Endothelial cell of umbilical vein (primary cell): ENCODE measurements around the gene OSBPL6. TPM values are rescaled to one million over a fixed set of nuclear protein-coding genes. Genes with fewer than 3 reads are reported as not detected.

ENCODE experiments used
- BruUV-seq: library from RNA; stranded (reverse); fragments of 400-500 nt; replicated peaks from 2 replicates; lab custom pipeline; 2021; lab: Mats Ljungman, UMichigan
- CTCF ChIA-PET: fragments of 300-600, 350-600 bp; sonication (Branson Sonifier 250); formaldehyde crosslinking; loops from one replicate; lab custom pipeline; 2021; ENCODE audit warnings: antibody characterized with exemption, inconsistent platforms; lab: Charles Lee
- POLR2A ChIA-PET: fragments of 300-600, 350-600 bp; sonication (Branson Sonifier 250); formaldehyde crosslinking; loops from one replicate; lab custom pipeline; 2021; ENCODE audit warnings: antibody characterized with exemption, inconsistent platforms; lab: Charles Lee
- DNase-seq: peaks from one replicate; pipeline ENCODE4 v3.0.0-alpha.2; 2011; ENCODE audit warnings: low read depth, low spot score
- FAIRE-seq: peaks from 2 replicates; lab custom pipeline; 2011; peaks lifted over from hg19 to GRCh38; lab: Jason Lieb, UNC
- H2AFZ ChIP-seq: 2 replicates; pipeline ENCODE4 v1.6.0; 2012; ENCODE audit warnings: low read depth, low read length, control low read depth, inconsistent platforms
- H3K27ac ChIP-seq: 2 replicates; pipeline ENCODE4 v1.5.1; 2011; ENCODE audit warnings: low read depth, mild to moderate bottlenecking, control low read depth, low read length, moderate library complexity; ENCODE audit not compliant: insufficient read depth
- H3K27me3 ChIP-seq, 2 experiments: 2 replicates each; pipeline versions ENCODE4 v1.6.0 to v1.6.1; 2011; ENCODE audit warnings: low read length in 2 of 2, mixed read lengths in 1 of 2; ENCODE audit not compliant: control insufficient read depth in 2 of 2, insufficient read depth in 2 of 2
- H3K36me3 ChIP-seq, 2 experiments: 2 replicates in 1 of 2; 3 replicates in 1 of 2; pipeline ENCODE4 v1.5.1; 2011; ENCODE audit warnings: low read length in 2 of 2, mild to moderate bottlenecking in 1 of 2, moderate library complexity in 1 of 2; ENCODE audit not compliant: control insufficient read depth in 2 of 2, insufficient read depth in 2 of 2; ENCODE audit errors: extremely low read depth in 1 of 2
- H3K4me1 ChIP-seq: 3 replicates; pipeline ENCODE4 v1.5.1; 2011; ENCODE audit warnings: mild to moderate bottlenecking, low read length; ENCODE audit not compliant: control insufficient read depth, insufficient read depth; ENCODE audit errors: extremely low read depth
- H3K4me2 ChIP-seq: 2 replicates; pipeline ENCODE4 v1.6.1; 2011; ENCODE audit warnings: low read length, control low read depth, mixed read lengths; ENCODE audit not compliant: insufficient read depth
- H3K4me3 ChIP-seq, 3 experiments: fragments of 200-600 bp in 1 of 3; sonication (generic), shearing (Covaris generic) in 1 of 3; replicated peaks in 1 of 3; 2 replicates each; pipeline ENCODE4 v1.5.1; 2011 to 2016; ENCODE audit warnings: control low read depth in 3 of 3, low read length in 3 of 3, mild to moderate bottlenecking in 2 of 3, inconsistent platforms in 1 of 3, low read depth in 1 of 3, moderate library complexity in 1 of 3; ENCODE audit not compliant: insufficient read depth in 1 of 3
- H3K79me2 ChIP-seq: 2 replicates; pipeline ENCODE4 v1.6.0; 2012; ENCODE audit warnings: low read length, inconsistent platforms; ENCODE audit not compliant: control insufficient read depth, insufficient read depth
- H3K9ac ChIP-seq: replicated peaks from 2 replicates; pipeline ENCODE3; 2011; ENCODE audit warnings: low read length, control low read depth; ENCODE audit not compliant: insufficient read depth; ENCODE audit errors: extremely low read depth
- H3K9me1 ChIP-seq: replicated peaks from 3 replicates; pipeline ENCODE4 v1.6.0; 2011; ENCODE audit warnings: mild to moderate bottlenecking, low read length; ENCODE audit not compliant: control insufficient read depth, insufficient read depth; ENCODE audit errors: extremely low read depth
- H3K9me3 ChIP-seq: replicated peaks from 2 replicates; pipeline ENCODE4 v1.5.1; 2012; ENCODE audit warnings: low read length, inconsistent platforms; ENCODE audit not compliant: control insufficient read depth, insufficient read depth
- H4K20me1 ChIP-seq: replicated peaks from 2 replicates; pipeline ENCODE3; 2011; ENCODE audit warnings: mild to moderate bottlenecking, low read length; ENCODE audit not compliant: control insufficient read depth, insufficient read depth; ENCODE audit errors: extremely low read depth
- EZH2 ChIP-seq: IDR thresholded peaks from 2 replicates; pipeline ENCODE4 v1.6.1; 2012; ENCODE audit warnings: borderline replicate concordance, low read depth, mild to moderate bottlenecking, moderate library complexity, low read length, inconsistent platforms; ENCODE audit not compliant: severe bottlenecking
- FOS ChIP-seq: IDR thresholded peaks from 2 replicates; pipeline ENCODE4 v1.6.1; 2011; ENCODE audit warnings: mild to moderate bottlenecking, low read length, moderate library complexity, borderline replicate concordance; ENCODE audit not compliant: insufficient read depth
- GATA2 ChIP-seq: IDR thresholded peaks from 2 replicates; pipeline ENCODE4 v1.7.0; 2011; ENCODE audit warnings: low read depth, mild to moderate bottlenecking, moderate library complexity, mixed read lengths, low read length; ENCODE audit not compliant: insufficient read length, insufficient read depth
- JUN ChIP-seq: IDR thresholded peaks from 2 replicates; pipeline ENCODE4 v1.6.1; 2011; ENCODE audit warnings: borderline replicate concordance, low read depth; ENCODE audit not compliant: insufficient read length, insufficient read depth
- MYC ChIP-seq: IDR thresholded peaks from one replicate; pipeline ENCODE4 v1.6.1; 2011; ENCODE audit warnings: mild to moderate bottlenecking, low read depth, low read length
- POLR2A ChIP-seq: IDR thresholded peaks from 2 replicates; pipeline ENCODE4 v1.6.1; 2012; ENCODE audit warnings: low read depth, mild to moderate bottlenecking, control low read depth, low read length
- POLR2AphosphoS5 ChIP-seq: IDR thresholded peaks from 2 replicates; pipeline ENCODE4 v1.6.1; 2012; ENCODE audit warnings: low read depth, mild to moderate bottlenecking, control low read depth, low read length, moderate library complexity; ENCODE audit not compliant: insufficient read depth
- dilution Hi-C: fragments of 300-500 bp; cut with MboI; formaldehyde crosslinking; loops from one replicate; pipeline ENCODE4 v1.15.0; 2019; ENCODE audit warnings: low sequenced_read_pairs; ENCODE audit not compliant: extremely low pct_ligation_motif_present
- intact Hi-C: fragments of 100-400 bp; cut with micrococcal nuclease; formaldehyde crosslinking; loops from one replicate; pipeline ENCODE4 v1.10.0; 2022
- polyA plus RNA-seq, 4 experiments: library from polyadenylated mRNA; depleted of rRNA in 3 of 4; stranded (reverse) in 3 of 4; unstranded in 1 of 4; fragments of >200 nt; gene quantifications; 2 replicates each; pipeline versions ENCODE4 v1.2.1 to v1.2.3, GENCODE V29; 2011 to 2012; ENCODE audit warnings: missing spikeins in 1 of 4
- total RNA-seq: library from RNA; stranded (reverse); gene quantifications from 2 replicates; pipeline ENCODE4 v1.2.3, GENCODE V29; 2021
- TF ChIP-seq, protein P1 (sequence below): IDR thresholded peaks from 2 replicates; pipeline ENCODE4 v1.6.1; 2011; ENCODE audit not compliant: insufficient read depth, insufficient read length
- TF ChIP-seq, protein P2 (sequence below), 2 donors: IDR thresholded peaks; 1 replicate in 1 of 2; 2 replicates in 1 of 2; pipeline ENCODE4 v1.5.1; 2011; ENCODE audit warnings: low read length in 2 of 2, mild to moderate bottlenecking in 2 of 2, moderate library complexity in 2 of 2, control low read depth in 1 of 2, inconsistent platforms in 1 of 2, low read depth in 1 of 2; ENCODE audit not compliant: insufficient read depth in 1 of 2; ENCODE audit errors: extremely low read depth in 1 of 2

The OSBPL6 gene
- total and polyA plus RNA-seq, 2 donors (not counting 3 experiments of a cell fraction or from before 2014, with no cell fraction given) = 1.5 to 2.3 TPM

DNA sequence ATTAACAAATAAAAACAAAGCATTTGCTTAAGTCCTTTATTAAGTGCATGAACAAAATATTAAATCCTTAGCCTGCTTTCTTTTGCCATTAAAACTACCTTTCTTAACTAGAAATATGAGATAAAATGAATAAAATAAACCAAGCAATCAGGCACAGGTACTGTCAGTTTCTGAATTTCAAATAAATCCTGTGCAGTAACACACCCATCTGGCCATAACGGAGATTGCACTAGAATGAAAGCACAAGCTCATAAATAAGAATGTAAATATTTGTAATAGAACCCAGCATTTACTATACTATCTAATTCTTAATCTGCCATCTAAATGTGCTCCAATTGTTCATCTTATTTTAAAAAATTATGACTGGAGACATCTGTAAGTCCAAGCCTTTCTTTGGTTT is 224.8 kb downstream of the OSBPL6 start:
- TF ChIP-seq, protein P1, sequence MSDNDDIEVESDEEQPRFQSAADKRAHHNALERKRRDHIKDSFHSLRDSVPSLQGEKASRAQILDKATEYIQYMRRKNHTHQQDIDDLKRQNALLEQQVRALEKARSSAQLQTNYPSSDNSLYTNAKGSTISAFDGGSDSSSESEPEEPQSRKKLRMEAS = no peak
- TF ChIP-seq, protein P2, sequence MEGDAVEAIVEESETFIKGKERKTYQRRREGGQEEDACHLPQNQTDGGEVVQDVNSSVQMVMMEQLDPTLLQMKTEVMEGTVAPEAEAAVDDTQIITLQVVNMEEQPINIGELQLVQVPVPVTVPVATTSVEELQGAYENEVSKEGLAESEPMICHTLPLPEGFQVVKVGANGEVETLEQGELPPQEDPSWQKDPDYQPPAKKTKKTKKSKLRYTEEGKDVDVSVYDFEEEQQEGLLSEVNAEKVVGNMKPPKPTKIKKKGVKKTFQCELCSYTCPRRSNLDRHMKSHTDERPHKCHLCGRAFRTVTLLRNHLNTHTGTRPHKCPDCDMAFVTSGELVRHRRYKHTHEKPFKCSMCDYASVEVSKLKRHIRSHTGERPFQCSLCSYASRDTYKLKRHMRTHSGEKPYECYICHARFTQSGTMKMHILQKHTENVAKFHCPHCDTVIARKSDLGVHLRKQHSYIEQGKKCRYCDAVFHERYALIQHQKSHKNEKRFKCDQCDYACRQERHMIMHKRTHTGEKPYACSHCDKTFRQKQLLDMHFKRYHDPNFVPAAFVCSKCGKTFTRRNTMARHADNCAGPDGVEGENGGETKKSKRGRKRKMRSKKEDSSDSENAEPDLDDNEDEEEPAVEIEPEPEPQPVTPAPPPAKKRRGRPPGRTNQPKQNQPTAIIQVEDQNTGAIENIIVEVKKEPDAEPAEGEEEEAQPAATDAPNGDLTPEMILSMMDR (IDR thresholded peaks at IDR 0.05; ENCODE audit: extremely low read depth in 1 of 2, insufficient read depth in 1 of 2, low read depth in 1 of 2, low read length in 2 of 2) = peak in 1 of 2 donors; percentile 10
- no peak for FAIRE-seq
- intact Hi-C loops (no loop called here), dilution Hi-C loops (no loop called here)
- H3K36me3 ChIP-seq = peaks cover 0 to 2% of the 10 kb centered on the region in 2 experiments
- H3K4me1 ChIP-seq = peaks cover 8% of the 10 kb centered on the region
- no peak overlapping the region for H3K9ac ChIP-seq
- H3K4me3 ChIP-seq = no peak overlapping the region
- ChIA-PET POLR2A (no interaction called here), CTCF (interaction anchor here (0.6 to 3.3 kb wide), 35 partner anchors 10 to 647 kb away, joined by 3 to 42 read pairs (median 4); partner anchors contain the start of genes PJVK, PRKRA and RBM45)
- no peaks in the 10 kb centered on the region for H3K27me3 ChIP-seq
- BruUV-seq = no TSS peak
- H3K27ac ChIP-seq = no peak overlapping the region
- H3K9me3 ChIP-seq = no peaks in the 10 kb centered on the region
- H3K9me1 ChIP-seq = no peaks in the 10 kb centered on the region
- H4K20me1 ChIP-seq = no peaks in the 10 kb centered on the region
- no peaks in the 10 kb centered on the region for H3K79me2 ChIP-seq
- no peak overlapping the region for H2AFZ ChIP-seq
- peak; percentile 48 for DNase-seq
- H3K4me2 ChIP-seq = no peak overlapping the region

DNA sequence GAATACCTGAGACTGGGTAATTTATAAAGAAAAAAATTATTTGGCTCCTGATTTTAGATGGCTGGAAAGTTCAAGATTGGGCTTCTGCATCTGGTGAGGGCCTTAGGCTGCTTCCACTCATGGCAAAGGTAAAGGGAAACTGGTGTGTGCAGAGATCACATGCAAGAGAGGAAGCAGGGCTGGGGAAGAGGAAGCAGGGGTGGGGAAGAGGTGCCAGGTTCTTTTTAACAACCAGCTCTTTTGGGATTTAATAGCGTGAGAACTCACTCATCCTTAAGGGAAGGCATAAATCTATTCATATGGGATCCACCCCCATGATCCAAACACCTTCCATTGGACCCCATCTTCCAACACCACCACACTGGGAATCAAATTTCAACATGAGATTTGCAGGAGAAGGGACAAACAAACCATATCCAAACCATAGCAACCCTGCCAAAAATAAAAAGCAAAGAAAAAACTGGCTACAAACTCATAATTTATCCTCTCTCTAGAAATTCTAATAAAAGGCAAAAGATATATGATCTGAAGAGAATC is 226.2 kb downstream of the OSBPL6 start:
- no TSS peak for BruUV-seq
- FAIRE-seq (no peak), DNase-seq (no peak)
- Histone ChIP-seq H3K4me1 (no peaks in the 10 kb centered on the region), H4K20me1 (no peaks in the 10 kb centered on the region), H3K9me3 (no peaks in the 10 kb centered on the region), H3K79me2 (no peaks in the 10 kb centered on the region), H3K27me3 (no peaks in the 10 kb centered on the region), H3K27ac (no peak overlapping the region), H3K9ac (no peak overlapping the region), H2AFZ (no peak overlapping the region), H3K4me2 (no peak overlapping the region), H3K9me1 (no peaks in the 10 kb centered on the region), H3K4me3 (no peak overlapping the region), H3K36me3 (peaks cover 0 to 2% of the 10 kb centered on the region in 2 experiments)
- no peak for TF ChIP-seq FOS
- TF ChIP-seq, protein P2 (IDR thresholded peaks at IDR 0.05; ENCODE audit: extremely low read depth in 1 of 2, insufficient read depth in 1 of 2, low read depth in 1 of 2, low read length in 2 of 2) = no peak
- TF ChIP-seq POLR2AphosphoS5 = no peak
- TF ChIP-seq, protein P1 = no peak
- TF ChIP-seq JUN = no peak
- TF ChIP-seq GATA2 = no peak
- no peak for TF ChIP-seq MYC
- TF ChIP-seq POLR2A = no peak
- TF ChIP-seq EZH2 = no peak
- dilution Hi-C loops = no loop called here
- intact Hi-C loops = no loop called here
- POLR2A ChIA-PET = no interaction called here
- CTCF ChIA-PET = interaction anchor here (1.3 to 3.3 kb wide), 7 partner anchors 11 to 437 kb away, joined by 3 to 42 read pairs (median 17); partner anchors contain the start of gene RBM45
